Tibial artery (tissue), 4 donors: ENCODE data around the gene TSHZ1.

ENCODE experiments used
- DNase-seq, 2 donors: peaks; one replicate each; pipeline ENCODE4 v3.0.0-alpha.2; 2019
- H3K27ac ChIP-seq, 2 donors: fragments of 200-600 bp; sonication (generic) in 1 of 2; 1 replicate in 1 of 2; 2 replicates in 1 of 2; pipeline ENCODE4 v1.5.1; 2018 to 2019; ENCODE audit warnings: mild to moderate bottlenecking in 1 of 2
- H3K27me3 ChIP-seq, 2 donors: fragments of 200-600 bp; sonication (generic) in 1 of 2; one replicate each; pipeline versions ENCODE4 v1.5.1 to v1.6.0; 2016 to 2019
- H3K36me3 ChIP-seq, 3 donors: fragments of 200-600 bp; sonication (generic) in 2 of 3; one replicate each; pipeline ENCODE4 v1.5.1; 2016 to 2019; ENCODE audit warnings: mild to moderate bottlenecking in 2 of 3
- H3K4me1 ChIP-seq, 4 donors: fragments of 200-600 bp; sonication (generic) in 2 of 4; 1 replicate in 3 of 4; 2 replicates in 1 of 4; pipeline ENCODE4 v1.5.1; 2016 to 2019
- H3K4me3 ChIP-seq, 2 donors: fragments of 200-600 bp; sonication (generic) in 1 of 2; 1 replicate in 1 of 2; 2 replicates in 1 of 2; pipeline ENCODE4 v1.5.1; 2018 to 2019; ENCODE audit warnings: mild to moderate bottlenecking in 2 of 2
- H3K9me3 ChIP-seq, 3 donors: fragments of 200-600 bp; sonication (generic) in 1 of 3; one replicate each; pipeline ENCODE4 v1.5.1; 2016 to 2019
- intact Hi-C: fragments of 100-400 bp; cut with DNase I; formaldehyde crosslinking; loops from one replicate; pipeline ENCODE4 v1.15.0; 2023; ENCODE audit warnings: low total_unique reads
- TF ChIP-seq, protein P1 (sequence below), 2 experiments: fragments of 200-600 bp in 1 of 2; fragments of 450-650 bp in 1 of 2; IDR thresholded peaks; one replicate each; pipeline ENCODE4 v1.5.1; 2017 to 2019; ENCODE audit warnings: antibody characterized with exemption in 2 of 2, mild to moderate bottlenecking in 1 of 2, moderate library complexity in 1 of 2

TSHZ1 gene

DNA sequence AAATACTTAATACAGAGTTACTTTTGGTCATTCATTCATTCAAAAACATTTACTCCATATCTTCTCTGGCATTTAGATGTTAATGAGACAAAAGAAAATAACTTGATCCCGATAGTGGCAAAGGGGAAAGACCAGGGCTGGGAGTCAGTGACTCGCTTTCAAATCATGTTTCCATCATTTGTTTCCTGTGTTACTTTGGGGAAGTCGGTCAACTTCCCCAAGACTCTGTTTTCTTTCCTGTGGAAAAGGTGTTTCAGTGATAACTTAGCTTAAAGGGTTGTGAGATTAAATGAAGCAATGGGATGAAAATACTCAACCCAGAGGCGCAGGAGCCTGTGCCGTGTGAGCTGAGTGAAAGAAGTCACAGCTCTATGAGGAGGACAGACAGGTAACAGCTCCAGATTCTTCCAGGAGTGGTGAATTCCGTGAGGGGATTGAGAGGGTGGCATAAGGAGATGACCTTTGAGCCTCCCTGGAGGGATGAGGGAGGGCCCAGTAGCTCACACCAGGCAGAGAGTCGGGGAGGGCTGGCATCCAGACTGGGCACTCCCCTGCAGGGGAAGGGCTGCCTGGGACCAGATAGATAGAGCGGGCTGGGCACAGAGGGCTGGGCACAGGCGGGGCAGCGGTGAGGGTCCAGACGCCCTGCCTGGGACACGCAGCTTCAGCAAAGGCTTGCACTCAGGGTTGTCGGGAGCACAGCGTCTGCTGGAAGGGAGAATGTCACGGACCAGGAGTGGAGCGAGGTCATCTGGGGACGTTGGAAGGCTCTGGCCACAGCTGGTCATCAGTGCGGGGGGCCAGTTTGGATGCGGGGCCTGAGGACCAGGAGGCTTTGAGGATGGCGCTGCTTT lies 70.1 kb downstream of the TSHZ1 start:
- Histone ChIP-seq H3K27me3 (no peaks in the 10 kb centered on the region), H3K27ac (no peak overlapping the region), H3K36me3 (peaks cover 4 to 16% (median 7%) of the 10 kb centered on the region in 3 donors), H3K4me3 (no peak overlapping the region), H3K4me1 (no peaks in the 10 kb centered on the region), H3K9me3 (no peaks in the 10 kb centered on the region)
- intact Hi-C loops: no loop called here
- DNase-seq: no peak
- TF ChIP-seq, protein P1, sequence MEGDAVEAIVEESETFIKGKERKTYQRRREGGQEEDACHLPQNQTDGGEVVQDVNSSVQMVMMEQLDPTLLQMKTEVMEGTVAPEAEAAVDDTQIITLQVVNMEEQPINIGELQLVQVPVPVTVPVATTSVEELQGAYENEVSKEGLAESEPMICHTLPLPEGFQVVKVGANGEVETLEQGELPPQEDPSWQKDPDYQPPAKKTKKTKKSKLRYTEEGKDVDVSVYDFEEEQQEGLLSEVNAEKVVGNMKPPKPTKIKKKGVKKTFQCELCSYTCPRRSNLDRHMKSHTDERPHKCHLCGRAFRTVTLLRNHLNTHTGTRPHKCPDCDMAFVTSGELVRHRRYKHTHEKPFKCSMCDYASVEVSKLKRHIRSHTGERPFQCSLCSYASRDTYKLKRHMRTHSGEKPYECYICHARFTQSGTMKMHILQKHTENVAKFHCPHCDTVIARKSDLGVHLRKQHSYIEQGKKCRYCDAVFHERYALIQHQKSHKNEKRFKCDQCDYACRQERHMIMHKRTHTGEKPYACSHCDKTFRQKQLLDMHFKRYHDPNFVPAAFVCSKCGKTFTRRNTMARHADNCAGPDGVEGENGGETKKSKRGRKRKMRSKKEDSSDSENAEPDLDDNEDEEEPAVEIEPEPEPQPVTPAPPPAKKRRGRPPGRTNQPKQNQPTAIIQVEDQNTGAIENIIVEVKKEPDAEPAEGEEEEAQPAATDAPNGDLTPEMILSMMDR (IDR thresholded peaks at IDR 0.05): no peak

DNA sequence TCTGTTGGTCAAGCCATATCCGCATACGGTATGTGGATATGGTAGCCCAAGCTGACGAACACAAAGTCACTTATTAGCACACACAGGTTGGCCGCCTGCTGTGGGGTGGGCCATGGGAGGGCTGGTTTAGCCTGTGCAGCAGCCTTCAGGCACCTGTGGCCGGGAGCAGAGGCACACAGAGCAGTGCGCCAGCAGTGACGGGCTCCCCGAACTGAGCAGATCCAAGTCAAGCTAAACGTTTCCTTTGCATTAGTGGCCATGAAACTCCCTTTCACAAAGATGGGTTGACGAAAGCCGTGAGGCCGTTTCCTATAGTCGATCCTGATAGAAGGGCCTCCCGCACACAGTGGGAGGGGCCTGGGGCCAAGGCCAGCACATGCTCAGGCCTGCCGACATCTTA lies 72.1 kb downstream of the TSHZ1 start:
- Histone ChIP-seq H3K9me3 (no peaks in the 10 kb centered on the region), H3K27ac (no peak overlapping the region), H3K4me3 (no peak overlapping the region), H3K4me1 (no peaks in the 10 kb centered on the region), H3K36me3 (peaks cover 25 to 37% (median 28%) of the 10 kb centered on the region in 3 donors), H3K27me3 (no peaks in the 10 kb centered on the region)
- TF ChIP-seq, protein P1 (IDR thresholded peaks at IDR 0.05): no peak
- intact Hi-C loops: no loop called here
- DNase-seq: no peak

DNA sequence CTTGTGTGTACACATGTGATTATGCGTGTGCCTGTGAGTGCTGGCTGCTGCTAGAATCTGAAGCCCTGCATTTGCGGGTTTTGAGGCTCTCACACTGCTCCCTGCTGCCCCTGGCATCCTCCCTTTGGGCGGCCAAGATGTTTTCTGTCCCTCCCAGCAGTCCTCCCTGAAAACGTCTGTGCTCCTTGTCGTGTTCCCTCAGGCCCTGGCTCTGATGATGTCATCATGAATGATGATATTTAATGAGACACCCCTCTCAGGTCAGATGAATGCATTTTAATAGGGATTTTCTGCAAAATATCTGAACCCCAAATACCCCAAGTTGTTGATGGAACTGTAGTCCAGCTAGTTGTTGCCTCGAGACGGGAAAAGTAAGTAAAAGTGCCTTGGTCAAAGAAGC lies 73.1 kb downstream of the TSHZ1 start:
- no peaks in the 10 kb centered on the region for H3K9me3 ChIP-seq
- H3K36me3 ChIP-seq: peaks cover 28 to 46% (median 30%) of the 10 kb centered on the region in 3 donors
- H3K27ac ChIP-seq: no peak overlapping the region
- intact Hi-C loops: no loop called here
- TF ChIP-seq, protein P1 (IDR thresholded peaks at IDR 0.05): no peak
- H3K4me1 ChIP-seq: no peaks in the 10 kb centered on the region
- no peak for DNase-seq
- H3K27me3 ChIP-seq: no peaks in the 10 kb centered on the region
- H3K4me3 ChIP-seq: no peak overlapping the region

DNA sequence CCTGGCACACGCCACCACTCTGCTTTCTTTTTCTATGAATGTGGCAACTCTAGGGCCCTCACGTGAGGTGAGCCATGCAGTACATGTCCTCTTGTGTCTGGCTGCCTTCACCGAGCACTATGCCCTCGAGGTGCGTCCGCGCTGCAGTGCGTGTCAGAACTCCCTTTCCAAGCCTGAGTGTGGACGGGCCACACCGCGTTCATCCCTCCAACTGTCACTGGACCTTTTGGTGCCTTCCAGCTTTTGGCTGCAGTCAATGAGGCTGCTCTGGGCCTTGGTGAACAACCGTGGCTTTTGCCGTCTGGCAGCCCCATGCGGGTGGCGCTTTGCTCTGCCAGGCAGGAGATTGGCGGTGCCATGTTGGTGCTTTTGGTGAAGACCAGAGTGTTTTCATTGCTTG lies 74.0 kb downstream of the TSHZ1 start:
- Histone ChIP-seq H3K27ac (no peak overlapping the region), H3K9me3 (no peaks in the 10 kb centered on the region), H3K4me3 (no peak overlapping the region), H3K4me1 (no peaks in the 10 kb centered on the region), H3K27me3 (no peaks in the 10 kb centered on the region), H3K36me3 (peaks cover 28 to 46% (median 30%) of the 10 kb centered on the region in 3 donors)
- TF ChIP-seq, protein P1 (IDR thresholded peaks at IDR 0.05): no peak
- no peak for DNase-seq
- intact Hi-C loops: no loop called here

DNA sequence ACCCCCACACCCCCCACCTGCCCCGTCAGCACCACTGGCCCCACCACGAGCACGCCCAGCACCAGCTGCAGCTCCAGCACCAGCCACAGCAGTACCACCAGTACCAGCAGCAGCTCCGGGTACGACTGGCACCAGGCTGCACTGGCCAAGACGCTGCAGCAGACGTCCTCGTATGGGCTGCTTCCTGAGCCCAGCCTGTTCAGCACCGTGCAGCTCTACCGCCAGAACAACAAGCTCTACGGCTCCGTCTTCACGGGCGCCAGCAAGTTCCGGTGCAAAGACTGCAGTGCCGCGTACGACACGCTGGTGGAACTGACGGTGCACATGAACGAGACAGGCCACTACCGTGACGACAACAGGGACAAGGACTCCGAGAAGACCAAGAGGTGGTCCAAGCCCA lies 75.3 kb downstream of the TSHZ1 start:
- intact Hi-C loops: no loop called here
- Histone ChIP-seq H3K27ac (no peak overlapping the region), H3K9me3 (no peaks in the 10 kb centered on the region), H3K27me3 (no peaks in the 10 kb centered on the region), H3K36me3 (peaks cover 28 to 46% (median 30%) of the 10 kb centered on the region in 3 donors), H3K4me3 (no peak overlapping the region), H3K4me1 (no peaks in the 10 kb centered on the region)
- TF ChIP-seq, protein P1 (IDR thresholded peaks at IDR 0.05): no peak
- DNase-seq: no peak
